GM12878 (cell line): ENCODE measurements around the gene SHROOM4. TPM values are rescaled to one million over a fixed set of nuclear protein-coding genes. Genes with fewer than 3 reads are reported as not detected.

Experiments
- ATAC-seq: fragments of 200-7000 bp; cut with Tn5 transposase; 3 replicates; pipeline ENCODE4 v1.9.1; 2020; ENCODE audit warnings: mild to moderate bottlenecking, moderate library complexity
- BruUV-seq: library from RNA; stranded (reverse); fragments of 400-500 nt; replicated peaks from 2 replicates; lab custom pipeline; 2021; lab: Mats Ljungman, UMichigan
- CTCF ChIA-PET: fragments of 300-600 bp; sonication (Branson Sonifier 250); formaldehyde crosslinking; extraction: SDS; loops from one replicate; lab custom pipeline; 2021; ENCODE audit warnings: inconsistent platforms; lab: Yijun Ruan, JAX
- POLR2A ChIA-PET: fragments of 350-600 bp; formaldehyde crosslinking; extraction: SDS; loops from one replicate; lab custom pipeline; 2021; ENCODE audit warnings: inconsistent platforms; lab: Charles Lee
- RAD21 ChIA-PET: fragments of 300-600 bp; sonication (Branson Sonifier 250); formaldehyde crosslinking; loops from one replicate; lab custom pipeline; 2023; ENCODE audit warnings: antibody characterized with exemption; ENCODE audit not compliant: unreplicated experiment; lab: Charles Lee
- SMC1A ChIA-PET: fragments of 300-600 bp; sonication (Branson Sonifier 250); formaldehyde crosslinking; loops from one replicate; lab custom pipeline; 2023; ENCODE audit not compliant: unreplicated experiment, uncharacterized antibody; lab: Charles Lee
- DNase-seq: peaks from one replicate; pipeline ENCODE4 v3.0.0-alpha.2; 2011; ENCODE audit warnings: low read depth, low spot score
- FAIRE-seq: peaks from 3 replicates; lab custom pipeline; 2011; peaks lifted over from hg19 to GRCh38; lab: Jason Lieb, UNC
- H2AFZ ChIP-seq: 2 replicates; pipeline ENCODE4 v1.6.0; 2011; ENCODE audit warnings: low read depth, low read length, control low read depth; ENCODE audit not compliant: control insufficient read depth
- H3K27ac ChIP-seq: 2 replicates; pipeline ENCODE4 v1.5.1; 2011; ENCODE audit warnings: control low read depth; ENCODE audit not compliant: control insufficient read depth, insufficient read depth
- H3K27me3 ChIP-seq, 2 experiments: replicated peaks in 1 of 2; 2 replicates each; pipeline versions ENCODE4 v1.6.0 to v1.6.1; 2011; ENCODE audit warnings: low read length in 1 of 2; ENCODE audit not compliant: control insufficient read depth in 2 of 2, insufficient read depth in 2 of 2
- H3K36me3 ChIP-seq, 2 experiments: 2 replicates each; pipeline ENCODE4 v1.5.1; 2011; ENCODE audit warnings: low read length in 1 of 2; ENCODE audit not compliant: control insufficient read depth in 2 of 2, insufficient read depth in 2 of 2
- H3K4me1 ChIP-seq: 2 replicates; pipeline ENCODE4 v1.6.1; 2011; ENCODE audit warnings: mild to moderate bottlenecking, low read length, moderate library complexity, mixed read lengths; ENCODE audit not compliant: control insufficient read depth, insufficient read depth
- H3K4me2 ChIP-seq: 2 replicates; pipeline ENCODE4 v1.6.0; 2011; ENCODE audit warnings: control low read depth; ENCODE audit not compliant: control insufficient read depth, insufficient read depth
- H3K4me3 ChIP-seq: fragments of 200-600 bp; sonication (generic); 2 replicates; pipeline ENCODE4 v1.5.1; 2016
- H3K79me2 ChIP-seq: 2 replicates; pipeline ENCODE4 v1.6.0; 2011; ENCODE audit warnings: low read length; ENCODE audit not compliant: control insufficient read depth, insufficient read depth
- H3K9ac ChIP-seq: 2 replicates; pipeline ENCODE4 v1.8.0; 2011; ENCODE audit warnings: low read length, control low read depth, mixed read lengths; ENCODE audit not compliant: control insufficient read depth, insufficient read depth
- H3K9me3 ChIP-seq: replicated peaks from 3 replicates; pipeline ENCODE4 v1.5.1; 2011; ENCODE audit warnings: mild to moderate bottlenecking, low read length; ENCODE audit not compliant: control insufficient read depth, insufficient read depth
- H4K20me1 ChIP-seq: 2 replicates; pipeline ENCODE4 v1.6.0; 2011; ENCODE audit not compliant: control insufficient read depth, insufficient read depth
- BACH1 ChIP-seq: fragments of 450-650 bp; IDR thresholded peaks from 2 replicates; pipeline ENCODE4 v1.6.1; 2017; ENCODE audit warnings: mild to moderate bottlenecking, borderline replicate concordance
- HDAC2 ChIP-seq: fragments of 200-600 bp; sonication (generic); IDR thresholded peaks from 2 replicates; pipeline ENCODE4 v1.6.1; 2017
- JUNB ChIP-seq: IDR thresholded peaks from 2 replicates; pipeline ENCODE4 v1.6.1; 2016; ENCODE audit warnings: antibody characterized with exemption, mild to moderate bottlenecking
- NR2C2 ChIP-seq: IDR thresholded peaks from 2 replicates; pipeline ENCODE4 v1.6.1; 2011; ENCODE audit warnings: borderline replicate concordance, low read depth; ENCODE audit not compliant: control insufficient read depth, insufficient read length
- PAX5 ChIP-seq: IDR thresholded peaks from 2 replicates; pipeline ENCODE4 v1.6.1; 2011; ENCODE audit warnings: low read depth, low read length, borderline replicate concordance
- WGBS: methylation state at CpG from one replicate; pipeline ENCODE4 v1.1.6; 2016; ENCODE audit warnings: low lambda C conversion rate; ENCODE audit not compliant: insufficient replicate concordance, insufficient coverage; ENCODE audit errors: missing lambda C conversion rate; 5-methylcytosine and 5-hydroxymethylcytosine counted together
- in situ Hi-C: fragments of 300-500 bp; cut with MboI; formaldehyde crosslinking; loops from 9 replicates; pipeline ENCODE4 v1.14.3; 2018; ENCODE audit warnings: mixed read lengths
- intact Hi-C: fragments of 100-400 bp; cut with micrococcal nuclease; formaldehyde crosslinking; loops from one replicate; pipeline ENCODE4 v1.14.2; 2022; ENCODE audit not compliant: unreplicated experiment
- polyA plus RNA-seq, 11 experiments: library from polyadenylated mRNA; depleted of rRNA in 4 of 11; unstranded in 6 of 11; stranded (reverse) in 5 of 11; fragments of >200 nt; fragmentation: Nextera tagmentation in 4 of 11; fragmentation: Illumina TruSeq in 1 of 11; extraction: Ambion mirVana in 4 of 11; extraction: Trizol in 1 of 11; gene quantifications; 1 replicate in 1 of 11; 2 replicates in 10 of 11; pipeline versions ENCODE4 v1.2.1 to v1.2.3, GENCODE V29; 2011 to 2016; ENCODE audit warnings: inconsistent platforms in 2 of 11, missing spikeins in 2 of 11, low read depth in 1 of 11
- total RNA-seq, 4 experiments: library from RNA; depleted of rRNA in 3 of 4; stranded (reverse); fragments of >200 nt in 3 of 4; fragmentation: Illumina TruSeq in 1 of 4; extraction: Trizol in 1 of 4; gene quantifications; 2 replicates each; pipeline versions ENCODE4 v1.2.1 to v1.2.3, GENCODE V29; 2013 to 2021
- TF ChIP-seq, protein P1 (sequence below): IDR thresholded peaks from 2 replicates; pipeline ENCODE4 v1.6.1; 2011; ENCODE audit warnings: mild to moderate bottlenecking, low read depth, low read length, moderate library complexity; ENCODE audit not compliant: insufficient replicate concordance

Gene SHROOM4
- total and polyA plus RNA-seq, 10 of the 15 experiments (the other 5 are each of a cell fraction or from before 2014, with no cell fraction given): 0.01 to 0.03 TPM; not detected in 8

GRCh38 chrX:50677789-50678188 lies 136.2 kb downstream of the SHROOM4 start:
- no peaks in the 10 kb centered on the region for H4K20me1 ChIP-seq
- no peaks in the 10 kb centered on the region for H3K79me2 ChIP-seq
- no peaks in the 10 kb centered on the region for H3K4me1 ChIP-seq
- H3K36me3 ChIP-seq: no peaks in the 10 kb centered on the region
- H3K9me3 ChIP-seq: no peaks in the 10 kb centered on the region
- RAD21 ChIA-PET: no interaction called here
- TF ChIP-seq NR2C2 (no peak), PAX5 (no peak)
- FAIRE-seq (no peak), DNase-seq (no peak), ATAC-seq (no peak)
- no TSS peak for BruUV-seq
- H3K4me2 ChIP-seq: no peak overlapping the region
- no peak overlapping the region for H3K27ac ChIP-seq
- POLR2A ChIA-PET: no interaction called here
- intact Hi-C loops (no loop called here), in situ Hi-C loops (loop anchor here (25.0 kb wide), 1 partner anchor 760 kb away; no protein-coding TSS in a partner anchor)
- no peak overlapping the region for H3K9ac ChIP-seq
- H2AFZ ChIP-seq: no peak overlapping the region
- CTCF ChIA-PET: interaction anchor here (0.9 kb wide), 1 partner anchor 13 kb away, joined by 3 read pairs; no protein-coding TSS in a partner anchor
- no peak overlapping the region for H3K4me3 ChIP-seq
- WGBS: 81% methylated on average over 1 of the region's 1 CpG
- SMC1A ChIA-PET: interaction anchor here (1.4 kb wide), 1 partner anchor 24 kb away, joined by 3 read pairs; no protein-coding TSS in a partner anchor
- H3K27me3 ChIP-seq: no peaks in the 10 kb centered on the region; a peak in 1 of 4 replicates

DNA sequence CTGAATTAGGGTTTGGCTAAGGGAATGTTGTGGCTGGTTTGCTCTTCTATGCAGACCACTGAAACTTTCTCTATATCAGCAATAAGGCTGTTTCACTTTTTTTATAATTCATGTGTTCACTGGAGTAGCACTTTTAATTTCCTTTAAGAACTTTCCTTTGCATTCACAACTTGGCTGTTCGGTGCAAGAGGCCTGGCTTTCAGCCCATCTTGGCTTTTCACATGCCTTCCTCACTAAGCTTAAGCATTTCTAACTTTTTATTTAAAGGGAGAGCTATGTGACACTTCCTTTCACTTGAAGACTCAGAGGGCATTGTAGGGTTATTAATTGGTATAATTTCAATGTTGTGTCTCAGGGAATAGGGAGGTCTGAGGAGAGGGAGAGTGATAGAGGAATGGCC lies 142.3 kb downstream of the SHROOM4 start:
- Histone ChIP-seq H3K4me3 (no peak overlapping the region), H3K27ac (no peak overlapping the region), H3K36me3 (no peaks in the 10 kb centered on the region), H2AFZ (no peak overlapping the region), H4K20me1 (no peaks in the 10 kb centered on the region), H3K9me3 (no peaks in the 10 kb centered on the region), H3K9ac (no peak overlapping the region), H3K4me1 (no peaks in the 10 kb centered on the region), H3K79me2 (no peaks in the 10 kb centered on the region), H3K4me2 (no peak overlapping the region), H3K27me3 (no peaks in the 10 kb centered on the region; a peak in 1 of 4 replicates)
- FAIRE-seq: no peak
- intact Hi-C loops (no loop called here), in situ Hi-C loops (no loop called here)
- ChIA-PET POLR2A (no interaction called here), SMC1A (no interaction called here), RAD21 (no interaction called here), CTCF (no interaction called here)
- BruUV-seq: no TSS peak
- DNase-seq: no peak
- WGBS: 0% methylated on average over 1 of the region's 1 CpG
- TF ChIP-seq HDAC2: no peak
- TF ChIP-seq JUNB: no peak
- TF ChIP-seq, protein P1, sequence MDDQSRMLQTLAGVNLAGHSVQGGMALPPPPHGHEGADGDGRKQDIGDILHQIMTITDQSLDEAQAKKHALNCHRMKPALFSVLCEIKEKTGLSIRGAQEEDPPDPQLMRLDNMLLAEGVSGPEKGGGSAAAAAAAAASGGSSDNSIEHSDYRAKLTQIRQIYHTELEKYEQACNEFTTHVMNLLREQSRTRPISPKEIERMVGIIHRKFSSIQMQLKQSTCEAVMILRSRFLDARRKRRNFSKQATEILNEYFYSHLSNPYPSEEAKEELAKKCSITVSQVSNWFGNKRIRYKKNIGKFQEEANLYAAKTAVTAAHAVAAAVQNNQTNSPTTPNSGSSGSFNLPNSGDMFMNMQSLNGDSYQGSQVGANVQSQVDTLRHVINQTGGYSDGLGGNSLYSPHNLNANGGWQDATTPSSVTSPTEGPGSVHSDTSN: no peak
- no peak for TF ChIP-seq BACH1
- no peak for ATAC-seq
